Upper lobe of left lung (tissue), 4 donors: ENCODE data around the gene SAT1.

Experiments used
- POLR2A ChIP-seq, 4 donors: fragments of 450-650 bp; IDR thresholded peaks; one replicate each; pipeline ENCODE4 v1.5.1; 2016 to 2017; ENCODE audit warnings: antibody characterized with exemption in 4 of 4, mild to moderate bottlenecking in 2 of 4
- TF ChIP-seq, protein P1 (sequence below), 6 experiments: fragments of 450-650 bp in 4 of 6; fragments of 200-600 bp in 2 of 6; sonication (generic) in 2 of 6; IDR thresholded peaks; one replicate each; pipeline ENCODE4 v1.5.1; 2016 to 2019; ENCODE audit warnings: antibody characterized with exemption in 6 of 6

DNA sequence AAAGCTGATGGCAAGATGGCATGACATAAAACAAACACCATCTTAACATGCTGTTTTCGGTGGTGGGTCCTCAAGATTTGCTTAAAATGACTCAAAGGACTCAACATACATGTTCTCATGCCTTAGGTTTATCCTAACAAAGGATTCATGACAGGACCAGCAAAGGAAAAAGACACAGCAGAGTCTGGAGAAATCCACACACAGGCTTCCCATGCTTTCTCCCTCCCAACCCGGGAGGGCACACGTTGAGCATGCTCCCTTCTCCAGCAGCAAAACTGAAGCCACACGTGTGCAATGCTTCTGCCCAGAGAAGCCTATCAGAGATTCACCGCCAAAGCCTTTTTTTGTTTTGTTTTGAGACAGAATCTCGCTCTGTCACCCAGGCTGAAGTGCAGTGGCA, 39.9 kb downstream of the SAT1 start:
- TF ChIP-seq, protein P1, sequence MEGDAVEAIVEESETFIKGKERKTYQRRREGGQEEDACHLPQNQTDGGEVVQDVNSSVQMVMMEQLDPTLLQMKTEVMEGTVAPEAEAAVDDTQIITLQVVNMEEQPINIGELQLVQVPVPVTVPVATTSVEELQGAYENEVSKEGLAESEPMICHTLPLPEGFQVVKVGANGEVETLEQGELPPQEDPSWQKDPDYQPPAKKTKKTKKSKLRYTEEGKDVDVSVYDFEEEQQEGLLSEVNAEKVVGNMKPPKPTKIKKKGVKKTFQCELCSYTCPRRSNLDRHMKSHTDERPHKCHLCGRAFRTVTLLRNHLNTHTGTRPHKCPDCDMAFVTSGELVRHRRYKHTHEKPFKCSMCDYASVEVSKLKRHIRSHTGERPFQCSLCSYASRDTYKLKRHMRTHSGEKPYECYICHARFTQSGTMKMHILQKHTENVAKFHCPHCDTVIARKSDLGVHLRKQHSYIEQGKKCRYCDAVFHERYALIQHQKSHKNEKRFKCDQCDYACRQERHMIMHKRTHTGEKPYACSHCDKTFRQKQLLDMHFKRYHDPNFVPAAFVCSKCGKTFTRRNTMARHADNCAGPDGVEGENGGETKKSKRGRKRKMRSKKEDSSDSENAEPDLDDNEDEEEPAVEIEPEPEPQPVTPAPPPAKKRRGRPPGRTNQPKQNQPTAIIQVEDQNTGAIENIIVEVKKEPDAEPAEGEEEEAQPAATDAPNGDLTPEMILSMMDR (IDR thresholded peaks at IDR 0.05) = no peak
- TF ChIP-seq POLR2A (IDR thresholded peaks at IDR 0.05) = no peak
